HuH-7.5 (cell line): ENCODE results near the gene DUSP28.
A peak's percentile ranks its signal among the peaks of the same experiment; 100 is the strongest.

ENCODE experiments used
- DNase-seq: peaks from one replicate; pipeline ENCODE4 v3.0.0; 2011; ENCODE audit warnings: low spot score

DUSP28 gene

DNA sequence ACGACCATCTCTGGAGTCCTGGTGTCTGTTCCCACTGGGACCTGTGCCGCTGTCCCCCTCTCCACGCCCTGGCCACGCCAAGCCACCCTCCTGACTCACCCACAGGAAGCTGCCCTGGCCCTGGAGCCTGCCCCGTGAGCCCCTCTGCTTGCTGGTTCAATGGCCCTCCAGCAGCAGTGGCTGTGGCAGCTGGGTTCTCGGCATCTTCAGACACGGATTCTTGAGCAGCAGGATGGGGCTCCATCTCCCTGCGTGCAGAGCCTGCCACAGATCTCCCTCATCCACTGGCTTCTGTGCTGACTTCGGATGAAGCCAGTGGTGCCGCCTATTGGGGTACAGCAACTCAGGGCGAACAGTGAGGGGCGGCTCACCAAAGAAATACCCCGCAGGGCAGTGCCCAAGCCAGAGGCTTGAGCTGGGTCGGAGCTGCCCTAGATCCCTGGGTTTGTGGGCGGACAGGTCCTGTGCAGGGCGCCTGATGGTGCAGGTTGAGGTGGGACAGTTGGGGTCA lies 40.3 kb downstream of the DUSP28 start:
- DNase-seq: no peak

GRCh38 chr2:240601061-240601830 lies 41.1 kb downstream of the DUSP28 start:
- DNase-seq: no peak

GRCh38 chr2:240601831-240602160 lies 41.6 kb downstream of the DUSP28 start:
- no peak for DNase-seq

DNA sequence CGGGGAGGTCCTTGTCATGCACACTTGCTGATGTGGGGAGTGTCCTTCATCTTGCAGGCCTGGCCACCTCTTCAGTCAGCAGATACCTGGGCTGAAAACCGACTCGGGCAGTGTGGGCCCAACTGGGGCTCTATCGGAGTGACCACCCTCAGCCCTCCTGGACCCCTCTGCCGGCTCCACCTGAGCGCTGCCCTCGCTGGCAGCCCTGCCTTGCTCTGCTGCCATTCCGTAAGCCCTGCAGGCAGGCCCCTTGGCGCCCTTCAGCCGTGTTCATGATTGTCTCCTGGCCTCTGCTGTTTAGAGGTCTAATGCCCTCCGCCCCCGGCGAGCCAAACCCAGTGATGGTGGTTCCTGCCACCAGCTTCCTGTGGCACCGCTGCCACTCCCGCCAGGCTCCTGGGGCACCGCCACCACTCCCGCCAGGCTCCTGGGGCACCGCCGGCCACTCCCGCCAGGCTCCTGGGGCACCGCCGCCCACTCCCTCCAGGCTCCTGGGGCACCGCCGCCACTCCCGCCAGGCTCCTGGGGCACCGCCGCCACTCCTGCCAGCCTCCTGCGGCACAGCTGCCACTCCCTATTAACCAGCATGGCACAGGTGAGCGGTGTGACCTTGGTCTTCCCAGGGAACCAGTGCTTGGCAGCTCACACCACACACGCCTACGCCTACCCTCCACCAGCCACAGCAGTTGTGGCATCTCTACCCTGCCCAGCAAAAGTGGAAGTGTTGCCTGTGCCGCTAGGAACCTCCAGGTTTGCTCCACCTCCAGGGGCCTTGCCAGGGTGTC lies 42.3 kb downstream of the DUSP28 start:
- no peak for DNase-seq

- DNase-seq: no peak
Measured at GRCh38 chr2:240603081-240603835, 43.1 kb downstream of the DUSP28 start.

GRCh38 chr2:240603846-240604245 lies 43.7 kb downstream of the DUSP28 start:
- DNase-seq: peak; percentile 37

DNA sequence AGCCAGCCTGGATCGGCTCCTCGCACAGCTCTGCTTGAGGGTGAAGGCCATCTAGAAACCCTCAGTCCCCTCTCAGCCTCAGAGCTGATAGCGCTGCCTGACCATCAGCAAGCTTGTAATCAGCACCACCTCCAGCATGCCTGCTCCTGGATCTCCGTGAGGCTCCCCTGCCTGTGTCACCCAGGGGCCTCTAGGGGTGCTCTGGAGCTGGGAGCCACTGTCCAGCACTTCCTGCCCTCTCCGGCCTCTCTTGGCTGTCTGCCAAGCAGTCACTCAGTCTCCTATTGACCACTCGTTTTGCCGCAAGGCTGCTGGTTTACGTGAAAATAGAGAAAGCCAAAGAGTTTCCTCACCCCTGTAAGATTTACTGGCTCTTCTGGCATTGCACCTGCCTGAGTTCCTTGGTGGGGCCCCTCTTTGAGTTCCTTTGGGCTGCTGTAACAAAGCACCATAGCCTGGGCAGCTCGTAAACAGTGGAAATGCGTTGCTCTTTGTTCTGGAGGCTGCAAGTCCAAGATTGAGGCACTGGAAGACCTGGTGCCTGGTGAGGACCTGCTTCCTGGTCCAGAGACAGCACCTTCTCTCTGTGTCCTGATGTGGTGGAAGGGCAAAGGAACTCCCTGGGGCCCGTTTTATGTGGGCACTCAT lies 44.3 kb downstream of the DUSP28 start:
- DNase-seq: peak; percentile 100

DNA sequence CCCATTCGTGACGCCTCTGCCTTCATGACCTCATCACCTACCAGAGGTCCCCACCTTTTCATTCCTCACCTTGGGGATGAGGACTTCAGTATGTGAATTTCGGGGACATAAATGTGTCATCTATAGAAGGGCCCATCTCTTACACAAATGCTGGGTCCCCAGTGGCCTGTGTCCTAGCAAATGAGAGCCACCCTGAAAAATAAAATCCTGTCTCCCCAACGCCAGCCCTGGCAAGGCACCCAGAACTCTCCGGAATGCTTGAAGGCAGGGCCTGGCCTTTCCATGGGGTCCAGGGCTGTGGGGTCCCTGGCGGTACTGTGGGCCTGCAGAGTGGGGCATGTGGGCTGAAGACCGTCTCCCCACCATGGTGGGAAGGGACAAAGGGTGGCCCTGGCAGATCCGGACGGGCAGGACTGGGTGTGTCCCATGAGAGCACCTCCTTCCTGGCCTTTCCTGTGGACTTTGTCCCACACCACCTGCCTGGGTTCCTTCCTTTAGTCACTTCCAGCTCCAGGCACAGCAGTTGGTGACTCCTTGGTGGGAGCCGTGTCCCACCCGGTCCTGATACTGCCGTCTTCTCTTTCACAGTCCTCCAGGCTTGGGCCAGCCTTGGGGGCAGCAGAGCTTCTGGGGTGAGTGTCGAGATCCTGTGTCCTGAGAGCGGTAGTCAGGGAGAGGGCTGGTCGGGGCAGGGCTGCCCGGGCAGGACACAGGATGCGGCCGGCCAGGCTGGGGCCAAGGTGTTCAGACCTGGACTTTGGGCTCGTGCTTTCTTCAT lies 45.0 kb downstream of the DUSP28 start:
- DNase-seq: peak; percentile 58

GRCh38 chr2:240605867-240606743 lies 45.9 kb downstream of the DUSP28 start:
- DNase-seq: no peak

DNA sequence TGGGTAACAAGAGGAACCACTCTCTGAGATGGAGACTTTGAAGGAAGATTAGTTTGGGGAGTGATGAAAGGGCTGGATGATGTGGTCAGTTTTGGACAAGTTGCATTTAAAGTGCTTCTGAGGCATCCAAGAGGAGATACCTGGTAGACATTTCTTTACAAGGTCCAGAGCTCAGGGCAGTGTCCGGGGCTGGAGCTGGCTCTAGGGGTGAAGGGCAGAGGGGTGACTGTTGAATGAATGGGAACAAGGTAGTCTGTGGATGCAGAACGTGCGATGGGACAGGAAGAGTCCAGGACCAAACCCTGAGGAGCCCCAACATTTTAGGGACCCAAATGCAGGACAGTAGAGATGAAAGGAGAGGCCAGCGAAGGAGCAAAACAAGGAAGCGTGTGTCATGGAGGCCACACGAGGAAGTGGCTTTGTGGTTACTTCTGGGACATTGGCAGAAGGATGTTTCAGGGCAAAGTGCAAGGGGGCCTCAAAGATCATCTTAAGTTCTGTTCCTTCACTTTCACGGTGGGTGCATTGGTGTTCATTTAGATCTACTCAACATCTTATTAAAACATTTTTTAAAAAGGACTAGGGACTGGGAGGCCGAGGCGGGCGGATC lies 51.5 kb downstream of the DUSP28 start:
- no peak for DNase-seq
